Stimulated activated CD4-positive, alpha-beta T cell treated with anti-CD3 and anti-CD28 coated beads, TNF-alpha, amount 100 ng/mL, for 1 hour (primary cell): ENCODE data around the gene OR14J1.
"Not testable (repeated sequence)": the region's sequence is repeated elsewhere in the genome, so short reads cannot be mapped to it uniquely, and the experiment has no call there.

Source experiments
- DNase-seq, 3 donors: peaks; one replicate each; pipeline ENCODE4 v3.0.0-alpha.2; 2020; ENCODE audit warnings: low read depth in 3 of 3, low spot score in 1 of 3

OR14J1 gene, protein sequence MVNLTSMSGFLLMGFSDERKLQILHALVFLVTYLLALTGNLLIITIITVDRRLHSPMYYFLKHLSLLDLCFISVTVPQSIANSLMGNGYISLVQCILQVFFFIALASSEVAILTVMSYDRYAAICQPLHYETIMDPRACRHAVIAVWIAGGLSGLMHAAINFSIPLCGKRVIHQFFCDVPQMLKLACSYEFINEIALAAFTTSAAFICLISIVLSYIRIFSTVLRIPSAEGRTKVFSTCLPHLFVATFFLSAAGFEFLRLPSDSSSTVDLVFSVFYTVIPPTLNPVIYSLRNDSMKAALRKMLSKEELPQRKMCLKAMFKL

DNA sequence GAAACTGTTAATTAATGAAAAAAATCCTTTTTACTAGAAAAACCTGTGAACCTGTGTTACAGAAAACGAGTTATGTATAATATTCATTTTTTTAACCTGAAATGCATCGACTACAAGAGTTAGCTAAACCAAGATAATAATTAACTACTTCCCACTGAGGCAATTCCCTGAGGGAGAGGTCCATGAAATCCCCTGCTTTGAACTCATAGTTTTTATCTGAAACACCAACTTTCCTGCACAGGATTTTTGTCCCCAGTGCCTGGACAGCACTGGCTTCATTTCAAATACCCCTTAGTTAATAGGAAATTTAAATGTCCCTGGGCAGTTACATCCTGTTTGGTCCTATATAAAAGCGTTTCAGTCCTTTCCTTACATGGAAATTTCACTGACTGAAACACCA is at the start of gene OR14J1:
TSS of gene OR14J1 (plus strand) at position 386 of the 400 bp plus-strand sequence. CDS start 4,989 bp downstream, outside the sequence.
- DNase-seq, result no peak

- DNase-seq, result no peak
These were observed 49.8 kb upstream of the OR14J1 start for GRCh38 chr6:29251736-29252135.

GRCh38 chr6:29255530-29255929 is 46.0 kb upstream of the OR14J1 start:
- DNase-seq, result no peak

DNA sequence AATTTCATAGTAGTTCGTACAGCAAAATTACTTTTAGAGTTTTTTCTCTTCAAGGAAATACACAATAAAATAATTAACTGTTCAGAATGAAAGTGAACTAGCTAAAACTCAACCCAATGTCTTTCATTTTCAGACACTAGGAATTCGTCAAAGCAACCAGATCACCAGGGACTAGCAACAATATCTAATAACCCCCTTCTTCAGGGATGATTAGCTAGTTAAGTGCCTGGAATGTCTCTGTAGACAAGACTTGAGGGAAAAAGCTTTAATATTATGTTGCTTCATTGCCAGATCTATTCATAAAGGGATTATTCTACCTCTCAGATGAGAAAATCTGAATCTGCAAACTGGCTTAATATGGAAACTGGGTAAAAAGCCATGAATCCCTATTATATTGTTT is 41.8 kb upstream of the OR14J1 start:
- no peak for DNase-seq

GRCh38 chr6:29263001-29263400 is 38.5 kb upstream of the OR14J1 start:
- DNase-seq, result no peak

- DNase-seq, result no peak
These were observed 7.0 kb upstream of the OR14J1 start for GRCh38 chr6:29294499-29294914.

DNA sequence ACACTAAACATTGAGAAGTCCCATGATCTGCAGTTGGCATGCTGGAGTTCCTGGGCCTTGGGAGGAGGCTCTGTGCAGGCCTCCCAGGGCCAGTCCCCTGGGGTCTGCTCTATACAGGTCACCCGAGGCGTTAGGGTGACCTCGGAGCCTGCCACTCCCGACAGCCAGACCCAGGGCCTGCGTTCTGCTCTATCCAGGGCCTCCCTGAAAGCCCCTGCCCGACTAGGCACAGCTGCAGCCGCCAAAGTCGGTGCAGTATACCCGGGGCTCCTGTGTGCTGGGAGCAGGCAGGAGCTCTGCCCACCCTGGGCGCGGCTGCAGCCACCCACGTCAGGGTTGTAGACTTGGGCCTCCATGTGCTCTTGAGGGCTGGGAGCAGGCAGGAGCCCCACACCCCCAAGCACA is 6.3 kb upstream of the OR14J1 start:
- DNase-seq, result no peak

DNA sequence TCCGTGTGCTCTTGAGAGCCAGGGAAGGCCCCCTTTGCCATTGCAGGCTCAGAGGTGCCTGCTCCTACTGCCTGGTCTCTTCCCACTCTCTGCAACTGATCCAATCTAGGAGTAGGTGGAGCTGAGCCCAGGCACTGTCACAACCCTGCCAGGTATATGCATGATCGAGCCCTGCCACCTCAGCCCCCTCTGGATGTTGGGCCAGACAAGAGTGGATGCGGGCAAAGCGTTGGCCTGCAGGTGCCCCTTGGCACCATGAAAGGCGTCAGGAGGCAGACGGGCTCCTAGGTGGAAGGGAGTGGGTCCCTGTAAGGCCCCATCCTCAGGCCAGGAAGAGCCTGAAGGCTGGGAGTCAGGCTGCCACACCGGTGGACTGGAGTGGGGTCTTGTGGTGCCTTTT is 5.9 kb upstream of the OR14J1 start:
- DNase-seq, result no peak

DNA sequence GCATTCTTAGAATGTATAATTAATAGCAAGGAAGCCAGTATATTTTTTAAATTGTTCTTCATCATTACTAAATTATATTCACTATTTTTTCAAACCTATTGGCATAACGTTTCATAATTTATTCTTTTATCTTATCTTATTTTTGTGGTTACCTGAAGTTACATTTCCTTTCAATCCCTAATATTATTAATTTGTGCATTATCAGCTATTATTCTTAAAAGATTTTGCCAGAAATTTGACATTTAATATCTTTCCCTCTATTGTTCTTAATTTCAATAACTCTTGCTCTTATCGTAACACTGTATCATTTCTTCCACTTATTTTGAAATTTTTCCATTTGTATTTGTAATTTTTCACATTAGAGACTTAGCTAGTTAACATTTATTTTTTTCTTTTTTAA is 18.4 kb downstream of the OR14J1 start:
- DNase-seq, result no peak

DNA sequence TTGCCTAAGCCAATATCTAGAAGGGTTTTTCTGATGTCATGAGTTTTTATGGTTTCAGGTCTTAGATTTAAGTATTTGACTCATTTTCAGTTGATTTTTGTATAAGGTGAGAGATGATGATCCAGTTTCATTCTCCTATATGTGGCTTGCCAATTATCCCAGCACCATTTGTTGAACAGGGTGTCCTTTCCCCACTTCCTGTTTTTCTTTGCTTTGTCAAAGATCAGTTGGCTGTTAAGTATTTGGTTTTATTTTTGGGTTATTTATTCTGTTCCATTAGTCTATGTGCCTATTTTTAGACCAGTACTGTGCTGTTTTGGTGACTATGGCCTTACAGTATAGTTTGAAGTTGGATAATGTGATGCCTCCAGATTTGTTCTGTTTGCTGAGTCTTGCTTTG is 21.8 kb downstream of the OR14J1 start:
- DNase-seq, result not testable (repeated sequence)

DNA sequence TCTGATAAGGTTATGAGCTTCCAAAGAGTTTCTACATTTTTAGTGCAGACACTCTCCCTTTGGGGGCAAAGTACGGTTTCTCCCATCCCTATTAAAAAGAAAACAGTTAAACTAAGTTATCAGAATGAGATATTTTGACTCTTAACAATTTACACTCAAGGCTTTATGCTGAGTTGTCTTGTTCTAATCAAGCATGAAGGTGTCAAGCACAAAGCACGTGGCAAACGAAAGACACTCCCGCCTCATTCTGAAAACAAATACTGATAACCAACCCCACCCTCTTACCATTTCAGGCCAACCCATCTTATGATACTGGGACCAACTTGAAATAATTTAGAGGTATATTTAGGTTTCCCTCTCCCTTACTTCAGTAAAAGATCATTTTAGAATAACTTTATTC is 24.3 kb downstream of the OR14J1 start:
- DNase-seq, result no peak

DNA sequence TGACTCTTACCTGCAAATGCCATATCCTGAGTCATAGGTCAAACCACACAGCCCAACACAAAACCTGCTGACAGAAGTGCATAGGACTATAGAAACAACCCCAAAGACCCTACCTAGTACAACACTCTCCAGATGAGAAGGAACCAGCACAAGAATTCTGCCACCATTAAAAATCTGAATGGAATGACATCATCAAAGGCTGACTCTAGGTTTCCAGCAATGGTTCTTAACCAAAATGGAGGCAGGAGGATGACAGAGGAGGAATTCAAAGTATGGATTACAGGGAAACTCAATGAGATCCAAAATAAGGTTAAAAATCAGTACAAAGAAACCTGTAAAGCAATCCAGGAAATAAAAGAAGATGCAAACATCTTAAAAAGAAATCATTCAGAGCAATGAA is 31.2 kb downstream of the OR14J1 start:
- no peak for DNase-seq

GRCh38 chr6:29336269-29336668 is 34.8 kb downstream of the OR14J1 start:
- DNase-seq, result no peak

DNA sequence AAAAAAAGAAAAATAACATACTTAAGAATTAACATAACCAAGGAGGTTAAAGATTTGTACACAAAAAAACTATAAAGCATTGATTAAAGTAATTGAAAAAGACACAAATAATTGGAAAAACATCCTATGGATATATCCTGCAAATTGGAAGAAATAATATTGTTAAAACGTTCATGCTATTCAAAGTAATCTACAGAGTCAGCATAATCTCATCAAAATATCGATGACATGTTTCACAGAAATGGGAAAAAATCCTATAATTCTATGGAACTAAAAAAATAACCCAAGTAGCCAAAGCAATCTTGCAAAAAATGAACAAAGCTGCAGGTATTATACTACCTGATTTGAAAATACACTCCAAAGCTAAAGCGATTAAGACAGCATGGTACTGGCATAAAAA is 43.9 kb downstream of the OR14J1 start:
- no peak for DNase-seq

DNA sequence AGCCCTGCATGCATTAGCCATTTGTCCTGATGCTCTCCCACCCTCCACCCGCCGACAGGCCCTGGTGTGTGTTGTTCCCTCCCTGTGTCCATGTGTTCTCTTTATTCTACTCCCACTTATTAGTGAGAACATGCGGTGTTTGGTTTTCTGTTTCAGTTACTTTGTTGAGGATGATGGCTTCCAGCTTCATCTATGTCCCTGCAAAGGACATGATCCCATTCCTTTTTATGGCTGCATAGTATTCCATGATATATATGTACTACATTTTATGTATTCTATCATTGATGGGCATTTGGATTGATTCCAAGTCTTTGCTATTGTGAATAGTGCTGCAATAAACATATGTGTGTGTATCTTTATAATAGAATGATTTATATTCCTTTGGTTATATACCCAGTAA is 47.8 kb downstream of the OR14J1 start:
- DNase-seq, result not testable (repeated sequence)

DNA sequence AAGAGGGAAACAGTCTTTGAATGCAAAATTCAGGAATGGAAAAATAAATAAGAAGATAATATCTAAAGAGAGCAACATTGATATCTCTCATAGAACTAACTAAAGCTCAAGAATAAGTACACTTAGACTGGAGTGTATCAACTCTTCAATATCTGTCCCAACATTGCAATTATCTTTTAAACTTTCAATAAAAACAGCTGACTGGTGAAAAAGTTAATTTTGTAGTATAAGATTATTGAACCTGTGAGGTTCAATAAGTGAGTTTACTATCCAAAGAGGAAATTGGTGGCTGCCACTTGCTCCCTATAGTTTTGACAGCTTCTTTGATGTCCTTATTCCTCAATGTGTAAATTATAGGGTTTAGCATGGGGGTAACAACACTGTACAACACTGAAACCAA is 53.5 kb downstream of the OR14J1 start:
- DNase-seq, result no peak

GRCh38 chr6:29355603-29356002 is 54.1 kb downstream of the OR14J1 start:
- no peak for DNase-seq
